H9 (cell line): ENCODE data around the gene WDR88. TPM values are rescaled to one million over a fixed set of nuclear protein-coding genes. Genes with fewer than 3 reads are reported as not detected.

Experiments used
- DNase-seq: peaks from one replicate; pipeline ENCODE4 v3.0.0-alpha.2; 2017
- H2AFZ ChIP-seq: one replicate; pipeline ENCODE4 v1.6.1; 2013; ENCODE audit warnings: mild to moderate bottlenecking, low read length, control low read depth, moderate library complexity
- H2AK5ac ChIP-seq: 2 replicates; pipeline ENCODE4 v1.6.1; 2013; ENCODE audit warnings: low read length, control low read depth, mixed read lengths; ENCODE audit not compliant: insufficient read length
- H2BK120ac ChIP-seq: one replicate; pipeline ENCODE4 v1.6.1; 2013; ENCODE audit warnings: low read depth, mild to moderate bottlenecking, low read length, control low read depth, inconsistent platforms; ENCODE audit not compliant: poor library complexity, severe bottlenecking
- H2BK12ac ChIP-seq: 2 replicates; pipeline ENCODE4 v1.6.1; 2013; ENCODE audit warnings: low read length, control low read depth, mixed read lengths, low read depth; ENCODE audit not compliant: insufficient read length
- H2BK15ac ChIP-seq: 2 replicates; pipeline ENCODE4 v1.6.1; 2013; ENCODE audit warnings: low read depth, low read length, control low read depth
- H2BK20ac ChIP-seq: one replicate; pipeline ENCODE4 v1.6.1; 2013; ENCODE audit warnings: low read depth, mild to moderate bottlenecking, low read length, control low read depth, inconsistent platforms; ENCODE audit not compliant: poor library complexity, severe bottlenecking
- H2BK5ac ChIP-seq: 2 replicates; pipeline ENCODE4 v1.6.1; 2013; ENCODE audit warnings: low read length, control low read depth, mixed read lengths; ENCODE audit not compliant: insufficient read length
- H3K14ac ChIP-seq: 2 replicates; pipeline ENCODE4 v1.6.1; 2013; ENCODE audit warnings: low read length, control low read depth; ENCODE audit not compliant: insufficient read depth
- H3K18ac ChIP-seq: 2 replicates; pipeline ENCODE4 v1.6.1; 2013; ENCODE audit warnings: low read depth, mild to moderate bottlenecking, mixed read lengths, low read length, control low read depth; ENCODE audit not compliant: insufficient read length
- H3K23ac ChIP-seq: 2 replicates; pipeline ENCODE4 v1.6.1; 2013; ENCODE audit warnings: low read length, control low read depth, mixed read lengths, low read depth; ENCODE audit not compliant: insufficient read length
- H3K23me2 ChIP-seq: 2 replicates; pipeline ENCODE4 v1.6.1; 2013; ENCODE audit warnings: low read depth, mild to moderate bottlenecking, mixed read lengths, low read length, control low read depth; ENCODE audit not compliant: insufficient read length, poor library complexity, severe bottlenecking
- H3K27ac ChIP-seq: 2 replicates; pipeline ENCODE4 v1.5.1; 2013; ENCODE audit warnings: low read length, control low read depth, mixed read lengths, low read depth; ENCODE audit not compliant: insufficient read length
- H3K27me3 ChIP-seq: 2 replicates; pipeline ENCODE4 v1.6.1; 2013; ENCODE audit warnings: low read length, control low read depth, inconsistent platforms; ENCODE audit not compliant: insufficient read depth
- H3K4ac ChIP-seq: 2 replicates; pipeline ENCODE4 v1.6.1; 2013; ENCODE audit warnings: low read depth, mild to moderate bottlenecking, control low read depth, inconsistent platforms, low read length, moderate library complexity
- H3K4me1 ChIP-seq: 2 replicates; pipeline ENCODE4 v1.6.1; 2013; ENCODE audit warnings: low read length, control low read depth, inconsistent platforms; ENCODE audit not compliant: insufficient read depth
- H3K4me2 ChIP-seq: 2 replicates; pipeline ENCODE4 v1.6.1; 2013; ENCODE audit warnings: low read length, control low read depth, mixed read lengths; ENCODE audit not compliant: insufficient read length, insufficient read depth
- H3K56ac ChIP-seq: 2 replicates; pipeline ENCODE4 v1.6.1; 2013; ENCODE audit warnings: low read depth, mild to moderate bottlenecking, mixed read lengths, low read length, control low read depth; ENCODE audit not compliant: insufficient read length
- H3K79me1 ChIP-seq: 2 replicates; pipeline ENCODE4 v1.6.1; 2013; ENCODE audit warnings: low read depth, mild to moderate bottlenecking, moderate library complexity, low read length, control low read depth, inconsistent platforms; ENCODE audit not compliant: insufficient read depth, poor library complexity, severe bottlenecking
- H3K79me2 ChIP-seq: 2 replicates; pipeline ENCODE4 v1.6.1; 2013; ENCODE audit warnings: low read length, control low read depth, inconsistent platforms; ENCODE audit not compliant: insufficient read depth
- H3K9ac ChIP-seq: 2 replicates; pipeline ENCODE4 v1.6.1; 2013; ENCODE audit warnings: low read length, control low read depth, mixed read lengths; ENCODE audit not compliant: insufficient read length; ENCODE audit errors: extremely low read depth
- H3K9me3 ChIP-seq: one replicate; pipeline ENCODE4 v1.6.1; 2013; ENCODE audit warnings: low read depth, low read length, inconsistent platforms; ENCODE audit not compliant: control insufficient read depth
- H3T11ph ChIP-seq: one replicate; pipeline ENCODE4 v1.6.1; 2013; ENCODE audit warnings: mild to moderate bottlenecking, low read length, control low read depth, inconsistent platforms
- H4K20me1 ChIP-seq: one replicate; pipeline ENCODE4 v1.6.1; 2013; ENCODE audit not compliant: control insufficient read depth, insufficient read length, insufficient read depth
- H4K5ac ChIP-seq: 2 replicates; pipeline ENCODE4 v1.6.1; 2013; ENCODE audit warnings: low read depth, mild to moderate bottlenecking, mixed read lengths, low read length, control low read depth; ENCODE audit not compliant: insufficient read length
- H4K8ac ChIP-seq: replicated peaks from 2 replicates; pipeline ENCODE4 v1.6.1; 2013; ENCODE audit warnings: low read length, control low read depth, mixed read lengths, low read depth; ENCODE audit not compliant: insufficient read length
- H4K91ac ChIP-seq: 2 replicates; pipeline ENCODE4 v1.6.1; 2013; ENCODE audit warnings: low read depth, mild to moderate bottlenecking, moderate library complexity, mixed read lengths, low read length, control low read depth; ENCODE audit not compliant: insufficient read length
- H3K27ac Mint-ChIP-seq, 3 experiments: 2 replicates in 2 of 3; 3 replicates in 1 of 3; pipeline ENCODE4 v1.8.0; 2020 to 2021; ENCODE audit warnings: mixed read lengths in 3 of 3, mild to moderate bottlenecking in 1 of 3, moderate library complexity in 1 of 3
- H3K27me3 Mint-ChIP-seq: 2 replicates; pipeline ENCODE4 v1.8.0; 2021; ENCODE audit warnings: low read depth, mild to moderate bottlenecking, moderate library complexity, mixed read lengths
- H3K36me3 Mint-ChIP-seq, 3 experiments: 2 replicates in 2 of 3; 3 replicates in 1 of 3; pipeline ENCODE4 v1.8.0; 2020 to 2021; ENCODE audit warnings: low read depth in 3 of 3, mixed read lengths in 3 of 3; ENCODE audit not compliant: insufficient read depth in 1 of 3
- H3K4me1 Mint-ChIP-seq, 2 experiments: 2 replicates each; pipeline ENCODE4 v1.8.0; 2020; ENCODE audit warnings: mixed read lengths in 2 of 2
- H3K4me3 Mint-ChIP-seq, 2 experiments: 2 replicates in 1 of 2; 3 replicates in 1 of 2; pipeline ENCODE4 v1.8.0; 2020 to 2021; ENCODE audit warnings: mild to moderate bottlenecking in 2 of 2, mixed read lengths in 2 of 2, moderate library complexity in 1 of 2
- H3K9me3 Mint-ChIP-seq, 2 experiments: 2 replicates in 1 of 2; 3 replicates in 1 of 2; pipeline ENCODE4 v1.8.0; 2020; ENCODE audit warnings: mild to moderate bottlenecking in 2 of 2, mixed read lengths in 2 of 2, moderate library complexity in 1 of 2
- CTCF ChIP-seq: fragments of 200-600 bp; sonication (generic); conservative IDR thresholded peaks from 3 replicates; pipeline ENCODE4 v1.8.0; 2021; ENCODE audit warnings: antibody characterized with exemption, mild to moderate bottlenecking
- WGBS: extraction: QIAGEN DNeasy Blood & Tissue Kit; methylation state at CpG from one replicate; pipeline ENCODE4 v1.1.7; 2013; ENCODE audit warnings: missing lambda C conversion rate, low lambda C conversion rate, mixed read lengths; ENCODE audit not compliant: insufficient read length; ENCODE audit errors: extremely low coverage; 5-methylcytosine and 5-hydroxymethylcytosine counted together
- total RNA-seq: library from RNA; stranded (reverse); gene quantifications from 2 replicates; pipeline ENCODE4 v1.2.1, GENCODE V29; 2021

The WDR88 gene
- total RNA-seq, 1 experiment from 2014 or later, result not detected

DNA sequence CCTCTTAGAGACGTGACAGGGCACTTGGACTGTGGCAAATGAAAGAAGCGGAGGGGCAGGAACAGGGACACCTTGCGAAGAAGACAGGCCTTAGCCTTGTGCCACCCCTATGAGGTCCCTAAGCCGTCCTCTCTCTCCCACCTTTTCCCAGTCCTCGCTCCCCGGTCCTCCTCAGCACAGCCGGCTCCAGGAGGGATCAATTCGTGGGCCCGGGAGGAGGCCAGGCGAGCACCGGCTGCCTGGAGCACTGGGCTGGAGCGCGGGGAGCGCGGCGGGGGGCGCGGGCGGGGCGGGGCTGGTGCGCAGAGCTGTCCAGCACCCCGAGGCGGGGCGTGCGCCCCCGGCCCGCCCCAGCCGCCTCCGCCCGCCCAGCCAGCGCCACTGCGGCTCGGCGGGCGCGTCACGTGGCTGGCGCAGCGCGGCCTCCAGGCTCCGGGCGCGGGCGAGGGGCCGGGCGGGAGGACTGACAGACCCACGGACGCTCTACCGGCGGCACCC is 62.0 kb downstream of the WDR88 start, which contains the start of gene LRP3:
TSS of gene LRP3 (plus strand) at position 466 of the 498 bp plus-strand sequence. CDS start 456 bp downstream, outside the sequence.
- no peak within 1 kb of the TSS for H3K27ac ChIP-seq
- TF ChIP-seq CTCF, result no peak
- H2AK5ac ChIP-seq, result no peak within 1 kb of the TSS
- H2BK120ac ChIP-seq, result no peak within 1 kb of the TSS
- peak within 1 kb of the TSS; percentile 69 to 85 for H3K4me3 Mint-ChIP-seq
- no peak within 1 kb of the TSS for H3K4ac ChIP-seq
- no peaks in the 10 kb centered on the region for H3K4me1 ChIP-seq
- H3K79me1 ChIP-seq, result no peaks in the 10 kb centered on the region
- H3K27ac Mint-ChIP-seq, result no peak within 1 kb of the TSS
- H3K23me2 ChIP-seq, result no peaks in the 10 kb centered on the region
- no peak within 1 kb of the TSS for H3K56ac ChIP-seq
- H3K9ac ChIP-seq, result no peak within 1 kb of the TSS
- peaks cover 43% of the 10 kb centered on the region for H3K27me3 Mint-ChIP-seq
- H4K20me1 ChIP-seq, result peaks cover 2% of the 10 kb centered on the region
- no peaks in the 10 kb centered on the region for H3K9me3 ChIP-seq
- no CpG with 5 or more reads among the region's 50 CpGs for WGBS
- DNase-seq, result no peak
- H3K18ac ChIP-seq, result no peak within 1 kb of the TSS
- peaks cover 6 to 8% (median 8%) of the 10 kb centered on the region in 3 experiments; a peak in 6 of 7 replicates for H3K36me3 Mint-ChIP-seq
- H3K14ac ChIP-seq, result no peak within 1 kb of the TSS
- H4K91ac ChIP-seq, result no peak within 1 kb of the TSS
- no peak within 1 kb of the TSS for H2BK12ac ChIP-seq
- H3K23ac ChIP-seq, result no peak within 1 kb of the TSS
- no peak within 1 kb of the TSS for H4K5ac ChIP-seq
- H3T11ph ChIP-seq, result no peak within 1 kb of the TSS
- peaks cover 3 to 4% of the 10 kb centered on the region in 2 experiments; a peak in 1 of 4 replicates for H3K4me1 Mint-ChIP-seq
- H2AFZ ChIP-seq, result no peak within 1 kb of the TSS
- no peaks in the 10 kb centered on the region for H3K79me2 ChIP-seq
- H2BK20ac ChIP-seq, result no peak within 1 kb of the TSS
- H4K8ac ChIP-seq, result no peak within 1 kb of the TSS
- H3K4me2 ChIP-seq, result peak within 1 kb of the TSS; percentile 44
- H3K27me3 ChIP-seq, result no peaks in the 10 kb centered on the region; the same call in 1 of the 2 replicates
- no peak within 1 kb of the TSS for H2BK5ac ChIP-seq
- no peak within 1 kb of the TSS for H2BK15ac ChIP-seq
- H3K9me3 Mint-ChIP-seq, result peaks cover 0 to 1% of the 10 kb centered on the region in 2 experiments; a peak in 2 of 5 replicates
